GM18861 (cell line): ENCODE results near the gene TPRG1L.

Source experiments
- ATAC-seq: cut with Tn5 transposase; IDR thresholded peaks from one replicate; pipeline ENCODE4 v1.9.1; 2021; ENCODE audit not compliant: unreplicated experiment

TPRG1L gene

GRCh38 chr1:3677484-3677883 lies 52.7 kb downstream of the TPRG1L start:
- peak; percentile 7 for ATAC-seq

GRCh38 chr1:3678361-3679097 lies 53.7 kb downstream of the TPRG1L start:
- no peak for ATAC-seq

- ATAC-seq: no peak
Observed at GRCh38 chr1:3679098-3679555, 54.3 kb downstream of the TPRG1L start.
